ENCODE data around the gene JCAD.

The JCAD gene

DNA sequence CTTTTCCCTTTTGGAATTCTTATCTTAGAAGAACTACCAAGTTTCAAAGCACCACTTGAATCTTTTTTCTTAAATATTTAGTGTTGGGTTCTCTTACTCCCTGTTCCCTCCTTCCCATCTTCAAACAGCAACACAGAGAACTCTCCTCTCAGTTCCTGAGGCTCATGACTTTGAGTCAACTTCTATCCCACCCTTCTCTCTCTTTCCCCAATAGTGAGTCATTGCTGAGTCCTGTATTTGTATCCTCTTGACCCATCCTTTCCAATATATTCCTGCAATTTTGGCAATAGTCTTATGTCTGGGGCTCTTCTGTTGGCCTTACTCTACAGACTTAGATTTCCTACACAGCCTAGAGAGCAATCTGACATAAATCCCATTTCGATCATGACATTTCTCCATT is 20.8 kb upstream of the JCAD start:
- no peak overlapping the region for H3K27ac Mint-ChIP-seq
- H3K27me3 Mint-ChIP-seq: peaks cover 35% of the 10 kb centered on the region
- H3K4me3 Mint-ChIP-seq: no peak overlapping the region
- H3K36me3 Mint-ChIP-seq: no peaks in the 10 kb centered on the region
- H3K9me3 Mint-ChIP-seq: no peaks in the 10 kb centered on the region
- no peaks in the 10 kb centered on the region for H3K4me1 Mint-ChIP-seq

GRCh38 chr10:30079408-30079807 is 20.0 kb upstream of the JCAD start:
- Mint-ChIP-seq H3K27me3 (peaks cover 36% of the 10 kb centered on the region), H3K9me3 (no peaks in the 10 kb centered on the region), H3K4me1 (no peaks in the 10 kb centered on the region)

GRCh38 chr10:30075481-30075880 is 16.1 kb upstream of the JCAD start:
- Mint-ChIP-seq H3K36me3 (no peaks in the 10 kb centered on the region), H3K27ac (no peak overlapping the region), H3K9me3 (no peaks in the 10 kb centered on the region), H3K4me1 (no peaks in the 10 kb centered on the region), H3K4me3 (no peak overlapping the region), H3K27me3 (peaks cover 27% of the 10 kb centered on the region)

More at GRCh38 chr10:30079408-30079807, 20.0 kb upstream of the JCAD start:
- Mint-ChIP-seq H3K27ac (no peak overlapping the region), H3K36me3 (no peaks in the 10 kb centered on the region), H3K4me3 (no peak overlapping the region)

- no peak overlapping the region for H3K4me3 Mint-ChIP-seq
- peaks cover 24% of the 10 kb centered on the region for H3K27me3 Mint-ChIP-seq
- no peak overlapping the region for H3K27ac Mint-ChIP-seq
- no peaks in the 10 kb centered on the region for H3K4me1 Mint-ChIP-seq
- H3K9me3 Mint-ChIP-seq: no peaks in the 10 kb centered on the region
- H3K36me3 Mint-ChIP-seq: no peaks in the 10 kb centered on the region
Observed at GRCh38 chr10:30074933-30075332, 15.5 kb upstream of the JCAD start.

GRCh38 chr10:30074090-30074489 is 14.7 kb upstream of the JCAD start:
- H3K4me3 Mint-ChIP-seq: no peak overlapping the region
- no peaks in the 10 kb centered on the region for H3K9me3 Mint-ChIP-seq
- no peaks in the 10 kb centered on the region for H3K36me3 Mint-ChIP-seq
- peaks cover 21% of the 10 kb centered on the region for H3K27me3 Mint-ChIP-seq
- H3K4me1 Mint-ChIP-seq: no peaks in the 10 kb centered on the region
- no peak overlapping the region for H3K27ac Mint-ChIP-seq

GRCh38 chr10:30073767-30074060 is 14.3 kb upstream of the JCAD start:
- Mint-ChIP-seq H3K36me3 (no peaks in the 10 kb centered on the region), H3K27me3 (peaks cover 24% of the 10 kb centered on the region), H3K9me3 (no peaks in the 10 kb centered on the region), H3K4me3 (no peak overlapping the region), H3K4me1 (no peaks in the 10 kb centered on the region), H3K27ac (no peak overlapping the region)

- H3K4me1 Mint-ChIP-seq: no peaks in the 10 kb centered on the region
- H3K9me3 Mint-ChIP-seq: no peaks in the 10 kb centered on the region
- H3K27ac Mint-ChIP-seq: no peak overlapping the region
- no peaks in the 10 kb centered on the region for H3K36me3 Mint-ChIP-seq
- H3K27me3 Mint-ChIP-seq: peaks cover 21% of the 10 kb centered on the region
- no peak overlapping the region for H3K4me3 Mint-ChIP-seq
Observed at GRCh38 chr10:30073045-30073766, 13.8 kb upstream of the JCAD start.

DNA sequence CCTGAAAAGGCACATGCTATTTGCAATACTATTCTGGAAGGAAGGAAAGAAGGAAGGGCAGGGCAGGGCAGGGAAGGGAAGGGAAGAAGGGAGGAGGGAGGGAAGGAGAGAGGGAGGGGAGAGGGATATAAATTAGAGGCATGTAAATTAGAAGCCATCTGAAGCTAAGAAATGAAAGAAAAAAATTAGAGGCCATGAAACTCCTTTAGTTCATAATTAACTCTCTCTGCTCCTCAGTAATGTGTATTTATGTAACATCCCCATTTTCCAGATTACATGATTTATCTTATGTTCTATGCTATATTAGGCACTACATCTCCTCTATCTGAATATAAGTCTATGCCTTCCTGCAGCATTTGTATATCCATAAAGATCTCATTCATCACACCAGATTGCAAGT is 12.7 kb upstream of the JCAD start:
- Mint-ChIP-seq H3K4me3 (no peak overlapping the region), H3K27ac (no peak overlapping the region), H3K36me3 (no peaks in the 10 kb centered on the region), H3K4me1 (no peaks in the 10 kb centered on the region), H3K9me3 (no peaks in the 10 kb centered on the region), H3K27me3 (peaks cover 13% of the 10 kb centered on the region)

- Mint-ChIP-seq H3K4me3 (no peak overlapping the region), H3K27me3 (peaks cover 10% of the 10 kb centered on the region), H3K36me3 (no peaks in the 10 kb centered on the region), H3K4me1 (no peaks in the 10 kb centered on the region), H3K9me3 (no peaks in the 10 kb centered on the region), H3K27ac (no peak overlapping the region)
Observed at GRCh38 chr10:30070001-30070685, 10.8 kb upstream of the JCAD start.

- H3K9me3 Mint-ChIP-seq: no peaks in the 10 kb centered on the region
- peaks cover 10% of the 10 kb centered on the region for H3K27me3 Mint-ChIP-seq
- H3K36me3 Mint-ChIP-seq: no peaks in the 10 kb centered on the region
- H3K4me3 Mint-ChIP-seq: no peak overlapping the region
- no peaks in the 10 kb centered on the region for H3K4me1 Mint-ChIP-seq
- H3K27ac Mint-ChIP-seq: no peak overlapping the region
Observed at GRCh38 chr10:30068492-30069223, 9.3 kb upstream of the JCAD start.

DNA sequence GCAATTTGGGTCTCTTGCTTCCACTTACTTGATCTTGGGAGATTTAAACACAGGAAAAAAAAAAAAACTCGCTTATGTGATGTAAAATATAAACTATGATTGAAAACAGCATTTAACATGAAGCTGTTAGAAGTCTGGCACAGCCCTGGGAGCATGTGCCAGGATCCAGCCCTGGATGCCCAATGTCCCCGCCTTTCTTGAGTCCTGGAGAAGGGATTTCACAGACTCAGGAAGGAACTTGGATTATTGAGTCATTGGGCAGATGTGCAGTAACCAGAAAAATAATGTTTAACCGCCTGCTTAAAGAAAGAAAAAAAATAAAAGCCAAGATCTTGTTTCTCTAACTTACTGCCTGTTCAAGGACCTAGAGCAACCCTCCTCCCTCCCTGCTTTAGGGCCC is 3.7 kb upstream of the JCAD start:
- Mint-ChIP-seq H3K4me3 (no peak overlapping the region), H3K27ac (no peak overlapping the region)

DNA sequence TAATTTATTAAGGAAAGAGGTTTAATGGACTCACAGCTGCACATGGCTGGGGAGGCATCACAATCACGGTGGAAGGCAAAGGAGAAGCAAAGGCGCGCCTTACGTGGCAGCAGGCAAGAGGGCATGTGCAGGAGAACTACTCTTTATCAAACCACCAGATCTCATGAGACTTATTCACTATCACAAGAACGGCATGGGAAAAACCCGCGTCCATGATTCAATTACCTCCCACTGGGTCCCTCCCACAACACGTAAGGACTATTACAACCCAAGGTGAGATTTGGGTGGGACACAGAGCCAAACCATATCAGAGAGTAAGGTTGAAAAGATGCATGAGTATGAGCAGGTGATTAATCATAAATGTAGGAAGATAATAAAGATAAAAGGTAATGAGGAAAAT is 3.2 kb upstream of the JCAD start:
- Mint-ChIP-seq H3K36me3 (no peaks in the 10 kb centered on the region), H3K4me3 (no peak overlapping the region), H3K4me1 (peaks cover 4% of the 10 kb centered on the region), H3K27me3 (peaks cover 41% of the 10 kb centered on the region), H3K27ac (no peak overlapping the region), H3K9me3 (no peaks in the 10 kb centered on the region)

More for the DNA sequence above, 3.7 kb upstream of the JCAD start:
- no peaks in the 10 kb centered on the region for H3K36me3 Mint-ChIP-seq
- peaks cover 4% of the 10 kb centered on the region for H3K4me1 Mint-ChIP-seq
- H3K9me3 Mint-ChIP-seq: no peaks in the 10 kb centered on the region
- peaks cover 36% of the 10 kb centered on the region for H3K27me3 Mint-ChIP-seq

DNA sequence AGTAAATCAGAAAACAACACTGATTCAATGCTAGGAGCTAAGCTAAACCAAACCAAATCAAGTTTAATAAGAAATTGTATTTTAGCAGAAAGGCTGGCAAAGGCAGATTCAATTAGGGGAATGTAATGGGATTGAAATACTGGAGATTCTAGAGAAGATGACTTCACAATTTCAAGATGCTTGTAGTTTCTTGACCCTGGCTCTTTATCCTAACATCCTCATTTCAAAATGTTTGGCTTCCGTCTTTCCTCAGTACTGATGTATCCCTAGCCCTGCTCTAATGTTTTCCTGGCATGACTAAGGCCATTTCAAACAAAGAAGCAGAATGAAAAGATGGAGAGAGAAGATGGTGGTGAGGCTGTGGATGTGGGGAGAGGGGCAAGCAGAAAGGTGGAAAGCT is 2.7 kb upstream of the JCAD start:
- peaks cover 44% of the 10 kb centered on the region for H3K27me3 Mint-ChIP-seq

GRCh38 chr10:30058570-30059132 is 735 bp downstream of the JCAD start:
- H3K9me3 Mint-ChIP-seq: no peaks in the 10 kb centered on the region
- H3K27me3 Mint-ChIP-seq: peaks cover 51% of the 10 kb centered on the region
- H3K4me3 Mint-ChIP-seq: peak overlapping the region; percentile 66
- H3K27ac Mint-ChIP-seq: no peak overlapping the region
- H3K36me3 Mint-ChIP-seq: no peaks in the 10 kb centered on the region
- H3K4me1 Mint-ChIP-seq: peaks cover 4% of the 10 kb centered on the region

More for the DNA sequence above, 2.7 kb upstream of the JCAD start:
- H3K36me3 Mint-ChIP-seq: no peaks in the 10 kb centered on the region
- H3K9me3 Mint-ChIP-seq: no peaks in the 10 kb centered on the region
- H3K27ac Mint-ChIP-seq: no peak overlapping the region
- H3K4me1 Mint-ChIP-seq: peaks cover 4% of the 10 kb centered on the region
- H3K4me3 Mint-ChIP-seq: no peak overlapping the region

DNA sequence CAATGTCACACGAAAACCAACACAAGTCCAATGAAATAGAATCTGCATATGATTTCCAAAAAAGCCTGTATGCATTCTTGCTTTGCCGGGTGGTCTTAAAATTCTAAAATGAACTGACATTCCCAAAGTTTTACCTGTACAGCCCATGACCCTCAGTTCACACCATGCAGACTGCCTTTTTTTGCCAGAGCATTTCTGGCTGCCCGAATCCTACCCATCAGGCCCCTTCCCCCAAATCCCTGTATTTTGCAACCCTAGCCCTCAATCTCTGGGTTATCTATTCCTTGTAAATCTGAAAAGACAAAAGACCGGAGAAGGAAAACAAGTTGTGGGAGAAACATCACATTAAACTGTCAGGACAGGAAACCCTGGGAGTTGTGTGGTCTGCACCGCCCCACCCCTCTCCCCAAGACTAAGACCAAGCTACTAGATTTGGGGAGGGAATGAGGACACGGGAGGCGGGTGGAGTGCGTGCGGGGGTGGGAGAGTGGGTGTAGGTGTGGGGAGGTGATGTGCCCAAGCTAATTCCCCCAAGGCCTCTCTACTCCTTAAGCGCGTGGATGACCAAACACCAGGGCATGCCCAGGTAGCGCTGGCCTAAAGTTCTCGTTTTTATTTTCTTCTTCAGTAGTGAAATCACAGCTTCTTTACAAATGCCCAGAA is 1.4 kb downstream of the JCAD start:
- Mint-ChIP-seq H3K4me3 (peak overlapping the region; percentile 66), H3K9me3 (no peaks in the 10 kb centered on the region), H3K27me3 (peaks cover 51% of the 10 kb centered on the region), H3K4me1 (peaks cover 4% of the 10 kb centered on the region), H3K36me3 (no peaks in the 10 kb centered on the region), H3K27ac (no peak overlapping the region)
